ENCODE measurements around the gene SPAG16.
A peak's percentile ranks its signal among the peaks of the same experiment; 100 is the strongest.

The SPAG16 gene

DNA sequence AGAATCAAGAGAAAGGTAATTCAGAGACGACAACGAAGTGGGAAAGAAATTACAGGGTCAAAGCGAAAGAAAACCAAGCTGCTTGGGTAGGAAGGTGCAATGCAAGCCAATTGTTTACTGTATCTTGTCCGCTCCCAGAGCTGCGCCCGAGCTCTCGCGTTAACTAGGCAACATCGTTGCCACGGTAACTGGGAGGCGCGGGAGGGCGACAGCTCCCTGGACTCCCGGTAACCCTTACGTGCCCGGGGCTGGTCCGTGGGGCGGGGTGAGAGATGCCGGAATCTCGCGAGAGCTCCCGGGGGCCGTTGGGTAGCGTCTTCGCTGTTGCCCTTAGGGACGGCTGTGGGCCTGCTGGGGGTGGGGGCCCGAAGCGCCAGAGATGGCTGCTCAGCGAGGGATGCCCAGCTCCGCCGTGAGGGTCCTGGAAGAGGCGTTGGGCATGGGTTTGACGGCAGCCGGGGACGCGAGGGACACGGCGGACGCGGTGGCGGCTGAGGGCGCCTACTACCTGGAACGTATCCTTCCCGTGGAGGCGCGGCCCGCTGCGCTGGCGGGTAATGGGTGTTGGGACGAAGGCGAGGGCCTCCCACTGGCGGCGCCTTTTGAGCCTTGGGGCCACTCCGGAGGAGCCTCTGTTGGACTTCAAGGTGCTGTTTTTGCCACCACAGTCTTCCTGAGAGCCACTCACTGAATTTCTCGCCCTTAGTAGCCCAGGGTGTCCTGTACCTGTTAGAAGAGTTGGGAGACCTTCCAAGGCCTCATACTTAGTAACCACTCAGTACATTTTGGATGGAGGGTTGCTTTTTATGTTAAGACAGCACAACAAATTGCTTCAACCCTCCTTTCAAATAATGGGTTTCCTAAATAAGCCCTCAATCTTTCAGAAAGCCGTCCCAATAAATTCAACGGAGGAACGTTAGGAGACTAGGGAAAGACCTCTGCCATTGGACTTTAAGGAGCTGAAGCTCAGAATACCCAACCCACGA, at the start of gene SPAG16:
Gene SPAG16, plus strand, starts transcription at position 360 of the 986 bp plus-strand sequence.
- peak; percentile 93 for DNase-seq

DNA sequence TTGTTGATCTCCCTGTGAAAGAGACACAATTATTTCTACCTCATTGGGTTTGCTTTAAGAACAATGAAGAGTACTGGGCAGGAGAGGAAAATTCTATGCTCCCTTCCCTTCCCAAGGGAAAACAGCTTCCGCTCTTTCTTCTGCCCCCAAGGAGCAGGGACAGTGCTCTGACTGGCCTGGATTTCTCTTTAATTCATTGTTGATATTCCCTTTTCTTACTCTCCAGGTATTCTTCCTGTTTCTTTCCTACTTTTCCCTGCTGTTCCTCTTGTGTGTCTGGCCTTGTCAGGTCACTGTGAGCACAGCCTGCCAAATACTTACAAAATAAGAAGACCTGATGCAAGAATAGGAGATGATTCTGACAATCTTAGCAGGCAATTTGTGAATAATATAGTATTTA, 49.6 kb upstream of the SPAG16 start:
- DNase-seq = no peak

DNA sequence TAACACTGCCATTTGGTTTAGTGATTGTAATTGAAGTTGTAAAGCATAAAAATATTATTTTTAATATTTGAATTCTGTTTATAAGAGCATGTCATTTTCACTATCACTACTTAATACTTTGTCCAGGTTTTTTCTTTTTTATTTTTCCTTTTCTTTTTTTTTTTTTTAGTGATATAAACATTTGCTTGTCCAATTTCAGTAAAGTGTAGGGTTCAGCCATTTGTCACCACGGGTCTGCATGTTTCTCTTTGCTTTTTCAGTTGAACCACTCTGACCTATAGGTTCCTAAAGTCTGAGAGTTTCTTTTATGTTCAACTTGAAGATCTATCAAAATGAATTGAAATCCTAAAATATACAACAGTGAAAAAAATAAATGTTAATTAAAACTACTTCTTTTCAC, 48.5 kb upstream of the SPAG16 start:
- DNase-seq = no peak

DNA sequence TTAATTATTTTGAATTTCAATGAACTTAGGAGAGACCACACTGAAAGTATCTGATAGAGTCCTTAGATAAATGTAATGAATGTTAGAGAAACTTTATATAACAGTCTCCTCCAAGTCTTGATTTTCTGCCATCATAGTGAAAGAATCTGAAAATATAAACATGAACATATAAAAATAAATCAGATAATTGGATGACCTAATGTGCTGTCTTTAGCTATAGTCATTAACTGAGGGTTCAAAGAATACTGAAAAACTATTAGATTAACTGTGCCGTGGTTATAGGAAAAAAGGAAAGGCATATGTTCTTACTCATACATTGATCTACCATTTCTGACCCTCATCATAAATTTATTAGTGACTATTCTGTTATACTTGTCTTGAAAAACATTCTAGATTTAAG, 47.0 kb upstream of the SPAG16 start:
- DNase-seq = no peak

DNA sequence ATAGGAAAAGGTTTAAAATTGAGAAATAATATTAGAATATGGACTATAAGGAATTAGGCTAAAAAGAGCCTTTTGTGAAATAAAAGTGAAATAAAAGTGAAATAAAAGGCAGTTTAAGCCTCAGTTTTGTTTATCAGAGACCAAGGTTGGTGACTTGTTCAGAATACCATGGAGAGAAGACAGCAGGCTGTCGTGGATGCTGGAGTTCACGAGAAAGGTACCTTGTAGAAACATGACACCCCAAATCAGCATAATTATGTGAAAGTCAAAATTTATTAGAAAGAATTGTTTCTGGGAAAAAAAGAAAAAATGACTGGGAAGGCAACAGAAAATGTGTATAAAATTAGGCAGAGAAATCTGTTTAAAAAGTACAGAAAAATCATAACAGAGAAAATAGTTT, 46.5 kb upstream of the SPAG16 start:
- no peak for DNase-seq

DNA sequence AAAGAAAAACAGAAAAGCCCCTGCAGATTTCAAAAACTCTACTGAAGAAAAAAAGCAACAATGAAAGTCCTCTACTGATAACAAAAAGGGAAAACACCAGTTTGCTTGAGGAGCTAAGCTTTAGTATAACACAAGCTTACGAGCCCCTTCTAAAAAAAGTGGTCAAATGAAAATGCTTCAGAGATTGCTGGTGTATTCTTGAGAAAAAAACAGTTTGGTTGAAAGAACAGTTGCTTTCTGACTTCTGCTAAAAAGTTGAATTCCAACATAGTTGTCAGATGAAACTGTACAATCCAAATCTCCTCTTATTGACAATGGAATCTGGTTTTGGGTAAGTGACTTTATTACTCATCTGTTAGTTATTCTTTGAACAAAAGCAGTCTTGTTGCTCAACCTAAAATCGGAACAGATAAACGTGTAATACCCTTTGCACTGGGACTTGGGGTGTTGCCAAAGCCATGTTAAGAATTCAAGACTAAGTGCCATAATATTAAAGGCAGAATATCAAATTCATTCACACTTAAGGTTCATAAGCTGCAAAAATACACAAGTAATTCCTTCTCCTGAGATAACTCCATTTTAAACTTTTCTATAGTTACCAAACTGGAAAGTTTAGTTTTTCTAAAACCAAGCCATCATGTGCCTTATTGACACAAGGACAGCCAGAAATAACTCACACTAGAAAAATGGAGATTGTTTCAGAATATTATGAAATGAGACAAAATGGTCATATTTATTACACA, 45.3 kb upstream of the SPAG16 start:
- no peak for DNase-seq

DNA sequence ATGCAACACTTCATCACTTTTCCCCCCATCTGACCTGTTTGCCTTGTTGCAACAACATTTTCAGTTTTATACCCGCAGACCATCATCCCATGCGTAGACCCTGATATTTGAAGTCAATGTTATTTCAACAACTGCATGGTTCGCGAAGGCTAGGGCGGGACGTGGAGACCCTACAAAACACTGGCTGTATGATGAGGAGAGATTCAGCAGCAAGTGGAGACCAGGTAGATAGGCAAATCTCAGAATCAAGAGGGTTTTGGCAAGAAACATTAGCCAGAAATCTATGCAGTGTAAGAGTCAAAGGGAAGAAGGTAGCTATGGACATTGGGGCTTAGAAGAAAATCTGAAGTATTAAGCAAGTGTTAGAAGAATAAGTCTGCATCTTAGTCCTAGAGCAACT, 42.4 kb upstream of the SPAG16 start:
- DNase-seq = no peak

DNA sequence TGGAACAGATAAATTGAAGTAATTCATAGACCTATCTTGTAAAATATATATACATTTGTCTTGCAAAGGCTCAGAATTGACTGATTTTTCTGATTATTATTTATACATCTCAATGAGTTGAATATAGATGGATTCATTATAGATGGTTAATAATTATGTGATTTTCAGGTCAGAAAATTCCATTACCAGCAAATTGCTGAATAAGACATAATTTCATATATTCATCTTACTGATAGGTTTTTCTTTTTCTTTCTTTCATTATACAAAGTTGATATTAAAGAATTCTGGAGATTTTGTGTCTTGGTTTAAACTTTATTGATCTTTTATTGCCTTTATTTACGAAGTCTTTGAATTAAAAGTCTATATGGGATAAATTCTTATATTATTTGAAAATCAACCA, 41.6 kb upstream of the SPAG16 start:
- DNase-seq = no peak

DNA sequence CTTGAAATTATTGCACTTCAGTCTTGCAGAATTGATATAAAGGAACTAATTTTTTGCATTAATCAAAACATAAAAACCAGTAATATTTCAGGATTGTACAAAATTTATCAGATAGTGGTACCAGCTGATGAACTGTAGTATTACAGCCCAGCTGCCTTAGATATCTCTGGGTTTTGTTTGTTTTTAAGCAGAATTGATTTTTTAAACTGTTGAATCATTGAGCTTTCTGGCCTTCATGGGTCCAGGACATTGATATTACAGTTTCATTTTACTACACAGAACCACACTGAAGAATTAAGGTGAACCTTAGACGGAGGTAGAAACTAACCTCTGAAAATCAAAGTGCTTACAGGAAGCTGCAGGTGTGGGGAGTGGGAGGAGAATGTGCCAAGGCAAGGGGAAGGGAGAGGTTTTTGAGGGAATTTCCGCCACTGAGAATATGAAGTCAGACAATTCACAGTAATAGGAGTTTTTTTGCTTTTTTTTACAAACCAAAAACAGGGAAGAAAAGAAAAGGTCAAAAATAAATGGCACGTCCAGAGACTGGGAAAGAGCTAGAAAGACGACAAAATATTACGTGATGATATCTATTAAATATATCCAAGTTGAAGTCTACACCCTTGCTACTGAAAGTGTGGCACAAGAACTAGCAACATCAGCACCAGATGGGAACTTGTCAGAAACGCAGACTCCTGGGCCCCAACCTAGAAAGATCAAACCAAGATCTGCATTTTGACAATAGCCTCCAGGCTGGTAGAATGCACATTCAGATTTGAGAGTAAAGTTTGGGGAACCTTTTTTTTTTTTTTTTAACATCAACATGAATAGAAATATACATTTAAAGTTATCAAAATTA, 40.8 kb upstream of the SPAG16 start:
- DNase-seq = no peak

DNA sequence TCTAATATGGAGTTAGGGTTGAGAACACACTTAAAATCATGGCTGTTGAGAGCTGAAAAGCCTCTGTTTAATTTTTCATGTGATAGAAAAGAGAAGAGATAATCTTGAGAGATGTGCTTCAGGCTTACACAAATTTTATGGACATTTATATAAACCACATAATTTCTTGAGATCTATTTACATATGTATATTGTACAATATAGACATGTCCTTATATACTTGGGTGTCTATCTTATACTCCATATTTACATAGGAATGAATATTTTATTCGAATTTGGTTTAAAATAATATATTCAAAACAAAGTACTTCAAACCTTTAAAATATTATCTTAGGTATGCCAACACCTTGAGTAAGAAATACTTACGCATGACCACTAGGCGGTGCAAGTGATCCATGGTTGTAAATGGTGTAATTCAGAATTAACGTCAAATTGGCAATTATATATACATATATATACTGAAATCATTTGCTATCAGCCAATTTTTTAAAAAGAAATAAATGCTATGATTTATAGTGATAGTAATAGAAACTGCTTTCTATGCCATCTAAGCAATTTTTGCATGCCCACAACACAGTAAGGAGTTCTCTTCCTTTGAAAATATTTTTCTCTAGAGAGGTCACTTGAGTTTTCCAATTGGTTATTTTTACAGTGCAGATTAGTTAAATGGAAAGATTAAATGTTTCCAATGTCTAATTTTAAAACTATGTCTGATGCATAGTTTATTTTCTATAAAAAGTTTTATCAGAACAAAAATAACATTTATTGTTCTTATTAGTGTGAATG, 37.6 kb upstream of the SPAG16 start:
- DNase-seq = peak; percentile 52

DNA sequence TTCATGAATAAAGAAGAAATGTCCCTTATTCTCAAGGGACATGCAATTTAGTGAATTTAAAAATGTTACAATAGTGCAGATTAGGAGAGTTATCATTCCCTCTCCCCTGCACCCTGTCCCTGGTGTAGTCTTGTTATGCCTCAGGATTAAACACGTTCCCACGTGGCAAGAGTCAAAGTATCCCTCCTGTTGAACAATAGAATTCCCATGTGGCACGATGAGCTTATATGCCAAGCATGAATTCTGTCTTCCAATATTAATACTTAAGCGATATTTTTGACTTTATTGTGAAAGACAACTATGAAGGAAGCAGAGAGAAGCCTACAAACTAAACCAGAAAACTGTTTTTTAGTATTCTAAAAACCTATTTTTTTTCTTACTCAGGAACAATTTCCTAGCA, 36.7 kb upstream of the SPAG16 start:
- DNase-seq = no peak

DNA sequence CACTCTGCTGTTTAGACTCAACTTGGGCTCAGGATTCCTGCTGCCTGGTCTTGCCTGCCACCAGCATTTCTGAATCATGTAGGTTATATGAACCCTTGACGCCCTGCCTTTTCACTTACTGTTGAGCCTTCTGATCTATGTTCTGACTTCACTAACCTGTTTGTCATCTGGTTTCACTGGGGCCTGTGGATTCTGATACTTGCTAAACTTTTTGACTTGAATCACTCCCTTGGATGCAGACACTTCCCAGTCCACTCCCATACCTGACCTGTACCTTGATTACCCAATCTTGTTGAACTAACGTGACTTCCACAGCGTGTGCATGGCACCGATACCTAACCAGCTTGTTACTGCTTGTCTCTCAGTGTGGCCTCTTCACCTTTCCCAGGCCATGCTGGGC, 35.6 kb upstream of the SPAG16 start:
- no peak for DNase-seq

DNA sequence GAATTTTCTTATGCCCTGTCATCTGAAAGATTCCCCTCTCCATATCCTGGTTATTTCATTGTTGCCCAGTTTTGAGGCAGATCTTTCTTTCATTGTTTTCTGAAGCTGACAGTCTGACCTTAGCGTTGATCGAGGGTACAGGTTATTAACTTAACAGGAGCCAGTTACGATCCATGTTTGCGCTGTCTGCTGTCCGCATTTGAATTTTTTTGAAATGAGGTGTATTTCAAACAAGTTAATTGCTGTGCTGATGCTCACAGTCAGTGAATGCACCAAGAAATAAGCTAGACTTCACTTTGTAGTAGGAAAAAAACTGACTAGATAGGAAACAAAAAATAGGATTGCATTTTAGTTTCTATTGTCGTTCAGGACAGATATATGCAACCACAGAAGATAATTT, 34.8 kb upstream of the SPAG16 start:
- no peak for DNase-seq

DNA sequence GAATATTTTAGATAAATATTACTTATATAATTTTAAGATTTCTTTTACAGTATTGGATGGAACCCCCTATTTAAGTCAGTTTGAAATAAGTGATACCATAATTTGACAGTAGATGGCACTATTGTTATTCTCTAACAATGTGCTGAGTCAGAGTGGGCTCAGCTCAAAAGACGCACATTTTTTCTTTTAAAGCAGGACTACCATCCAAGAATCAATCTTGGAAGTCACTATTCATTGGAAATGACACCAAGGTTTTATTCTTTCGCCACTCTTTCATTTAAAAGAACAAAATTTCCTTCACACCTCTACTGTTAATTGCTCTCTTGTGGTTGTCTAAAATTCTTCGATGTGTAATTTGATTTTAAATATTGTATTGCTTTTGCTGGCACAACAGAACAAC, 32.6 kb upstream of the SPAG16 start:
- peak; percentile 62 for DNase-seq

DNA sequence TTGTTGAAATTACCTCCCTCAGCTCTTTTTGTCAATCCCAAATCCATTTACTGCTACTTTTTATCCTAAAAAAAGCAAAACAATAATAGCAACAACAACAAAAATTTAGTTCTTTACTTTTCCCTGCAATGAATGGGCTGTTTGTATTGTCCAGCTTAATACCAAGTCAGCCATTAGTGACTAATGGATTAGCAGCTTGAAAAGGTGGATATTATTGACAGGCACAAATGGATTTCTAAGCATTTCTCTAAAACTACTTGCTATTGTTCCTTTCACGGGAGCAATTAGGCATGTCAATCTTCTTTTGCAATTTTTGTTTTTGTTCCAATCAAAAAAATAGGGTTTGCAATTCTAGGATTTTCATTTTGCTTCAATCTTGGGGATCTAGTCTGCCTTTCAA, 32.1 kb upstream of the SPAG16 start:
- DNase-seq = no peak

DNA sequence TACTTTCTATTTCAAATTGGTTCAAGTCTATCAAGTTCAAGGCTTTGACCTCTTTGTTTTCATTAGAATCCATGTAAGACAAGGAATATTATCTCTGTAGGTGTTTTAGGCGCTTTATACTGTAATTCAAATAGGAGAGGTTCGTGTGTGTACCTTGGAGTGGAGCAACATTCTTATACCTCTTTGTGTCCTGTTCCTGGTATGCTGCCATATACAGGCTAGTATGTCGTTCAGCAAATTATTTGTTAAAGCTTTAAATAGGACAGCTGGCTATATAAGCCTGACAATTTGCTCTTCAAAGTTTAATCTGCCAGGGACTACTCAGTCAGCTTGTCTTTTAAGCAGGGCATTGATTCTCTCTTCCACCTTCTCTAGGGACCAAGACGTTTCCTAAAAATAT, 31.1 kb upstream of the SPAG16 start:
- no peak for DNase-seq

DNA sequence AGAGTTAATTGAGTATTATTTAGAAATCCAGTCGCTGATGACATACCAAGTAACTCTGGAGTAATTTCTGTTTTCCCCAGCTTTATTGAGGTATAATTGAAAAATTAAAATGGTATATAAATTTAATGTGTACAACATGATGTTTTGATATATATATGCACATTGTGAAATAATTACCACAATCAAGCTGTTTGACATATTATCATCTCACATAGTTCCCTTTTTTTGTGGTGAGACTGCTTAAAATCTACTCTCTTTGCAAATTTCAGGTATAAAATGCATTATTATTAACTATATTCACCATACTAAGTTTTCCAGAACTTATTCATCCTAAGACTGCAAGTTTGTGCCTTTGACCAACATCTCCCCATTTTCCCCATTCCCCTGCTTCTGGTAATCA, 25.0 kb upstream of the SPAG16 start:
- no peak for DNase-seq

DNA sequence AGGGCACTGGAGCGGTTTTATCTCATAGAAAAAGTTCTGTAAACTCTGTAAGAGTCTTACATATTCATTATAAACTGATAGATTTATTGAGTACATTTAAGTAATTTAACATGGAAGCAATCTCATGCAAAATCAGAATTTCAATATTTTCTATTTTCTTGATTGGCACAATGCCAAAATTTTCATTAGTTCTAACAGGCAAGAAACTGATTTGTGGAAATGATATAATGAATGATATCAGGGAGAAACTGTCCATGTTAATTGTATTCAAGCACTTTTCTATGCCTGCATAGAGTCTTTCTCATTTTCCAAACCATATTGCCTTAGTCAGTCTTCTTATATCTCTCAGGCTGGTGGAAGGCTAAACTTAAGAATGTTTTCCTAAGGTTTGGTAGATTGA, 23.0 kb upstream of the SPAG16 start:
- DNase-seq = no peak

DNA sequence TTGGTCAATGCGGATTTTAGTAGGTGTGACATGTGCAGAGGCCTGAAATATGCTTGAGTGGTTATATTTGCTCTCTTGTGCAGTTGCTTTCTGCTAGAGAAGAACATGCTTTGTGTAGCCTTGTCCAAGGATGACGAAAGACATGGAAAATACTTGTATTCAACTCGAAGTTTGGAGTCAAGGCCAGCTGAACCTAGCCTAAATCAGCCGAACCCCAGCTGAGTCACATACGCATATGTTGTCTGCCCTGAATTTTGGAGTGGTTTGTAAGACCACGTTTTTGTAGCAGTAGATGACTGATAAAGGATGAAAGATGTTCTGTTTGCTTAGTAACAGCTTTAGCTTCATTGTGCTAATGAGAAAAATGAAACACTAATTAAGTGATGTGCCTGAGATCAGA, 22.5 kb upstream of the SPAG16 start:
- DNase-seq = no peak

DNA sequence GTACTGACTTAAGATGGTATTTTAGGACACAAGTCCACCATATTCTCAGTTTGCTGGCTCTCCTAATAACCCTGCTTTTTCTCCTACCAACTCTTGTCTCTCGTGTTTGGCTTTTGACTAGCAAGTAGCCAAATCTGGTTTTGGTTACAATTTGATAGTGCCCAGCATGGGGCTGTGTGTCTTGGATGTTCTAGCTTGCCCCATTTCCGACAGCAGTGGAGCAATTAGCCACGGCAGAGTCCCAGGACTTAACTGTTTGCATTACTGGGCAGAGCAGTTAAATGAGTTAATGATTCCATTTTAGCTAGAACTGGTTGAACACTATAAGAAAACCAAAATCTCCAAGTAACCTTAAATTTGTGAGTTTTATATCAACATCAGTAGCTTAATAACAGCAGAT, 18.6 kb upstream of the SPAG16 start:
- DNase-seq = no peak

DNA sequence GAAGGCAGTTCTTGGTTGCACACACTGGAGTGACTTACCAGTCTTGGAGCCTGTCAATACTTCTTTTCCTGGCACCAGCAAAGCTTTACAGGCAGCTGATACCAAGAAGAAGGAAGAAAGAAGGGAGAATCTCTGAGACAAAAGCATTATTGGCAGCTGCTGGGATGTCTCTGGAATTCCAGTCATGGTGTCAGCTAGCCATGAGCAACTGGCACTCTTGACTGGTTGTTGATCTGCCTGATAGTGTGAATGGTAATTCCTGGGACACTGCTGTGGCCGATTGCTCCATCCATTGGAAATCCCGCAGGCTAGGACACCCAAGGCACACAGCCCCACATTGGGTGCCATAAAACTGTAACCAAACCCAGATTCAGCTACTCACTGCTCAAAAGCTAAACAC, 17.8 kb upstream of the SPAG16 start:
- no peak for DNase-seq

DNA sequence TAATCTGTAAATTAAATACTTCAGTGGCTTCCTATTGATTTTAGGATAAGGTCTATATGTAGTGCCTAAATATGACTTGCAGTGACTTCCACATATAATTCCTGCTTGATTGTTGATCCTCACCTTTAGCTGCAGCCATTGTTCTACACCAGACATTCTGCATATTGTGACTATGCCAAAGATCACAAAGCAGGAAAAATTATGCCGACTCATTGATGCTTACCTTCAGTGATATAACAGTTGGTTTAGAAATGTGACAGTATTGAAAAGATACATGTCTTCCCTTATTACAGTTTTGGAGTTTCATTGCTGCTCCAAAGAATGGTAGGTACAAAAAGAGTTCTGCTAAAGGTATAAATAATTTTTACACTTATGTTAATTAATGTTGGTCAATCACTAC, 12.3 kb upstream of the SPAG16 start:
- no peak for DNase-seq

DNA sequence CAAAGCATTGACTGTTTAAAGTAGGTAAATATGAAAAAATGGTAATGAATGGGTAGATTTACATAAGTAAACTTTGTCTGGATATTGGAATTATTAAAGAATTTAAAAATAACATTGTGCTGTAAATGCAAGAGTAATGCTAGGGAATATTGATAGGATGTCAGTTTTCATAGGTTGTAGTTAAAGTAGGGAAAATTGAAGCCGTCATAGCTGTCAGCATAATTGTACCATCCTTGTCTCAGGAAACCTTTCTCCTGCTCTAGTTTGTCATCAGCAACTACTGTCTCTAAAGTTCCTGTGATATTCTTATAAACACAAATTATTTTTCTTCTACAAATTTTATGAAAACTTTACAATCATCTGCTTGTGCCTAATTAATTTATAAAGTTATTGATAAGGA, 10.1 kb upstream of the SPAG16 start:
- no peak for DNase-seq

Measured in NCI-H1694 treated with DMSO at 0.1 percent for 48 hours (cell line).